Lower leg skin (tissue), 3 donors: ENCODE results near the gene EFCAB6.

Experiments
- CTCF ChIP-seq, 3 donors: fragments of 450-650 bp; IDR thresholded peaks; one replicate each; pipeline ENCODE4 v1.5.1; 2016; ENCODE audit warnings: antibody characterized with exemption in 3 of 3, mild to moderate bottlenecking in 3 of 3, moderate library complexity in 2 of 3
- POLR2A ChIP-seq, 2 donors: fragments of 450-650 bp; IDR thresholded peaks; one replicate each; pipeline ENCODE4 v1.6.1; 2016 to 2017; ENCODE audit warnings: antibody characterized with exemption in 2 of 2, mild to moderate bottlenecking in 1 of 2, moderate library complexity in 1 of 2

- TF ChIP-seq CTCF (IDR thresholded peaks at IDR 0.05) (no peak), POLR2A (IDR thresholded peaks at IDR 0.05) (no peak)
These were observed 297.5 kb downstream of the EFCAB6 start for GRCh38 chr22:43514476-43515157.
